GM21381 (cell line): ENCODE results near the gene GRK6.

ENCODE experiments used
- ATAC-seq: cut with Tn5 transposase; IDR thresholded peaks from one replicate; pipeline ENCODE4 v1.9.1; 2021; ENCODE audit warnings: mild to moderate bottlenecking, moderate library complexity; ENCODE audit not compliant: unreplicated experiment

The GRK6 gene

GRCh38 chr5:177426566-177427210 is at the start of gene GRK6:
Gene GRK6, plus strand, starts transcription at chr5:177426676. Its CDS starts 170 bp downstream, at chr5:177426846.
- peak; percentile 7 for ATAC-seq

- no peak for ATAC-seq
Measured at GRCh38 chr5:177377851-177378776, 48.4 kb upstream of the GRK6 start.

- peak; percentile 52 for ATAC-seq
Measured at GRCh38 chr5:177378884-177379883, 47.3 kb upstream of the GRK6 start.

GRCh38 chr5:177380805-177381126 is 45.7 kb upstream of the GRK6 start:
- no peak for ATAC-seq

GRCh38 chr5:177382423-177383029 is 44.0 kb upstream of the GRK6 start:
- no peak for ATAC-seq

GRCh38 chr5:177383181-177383580 is 43.3 kb upstream of the GRK6 start:
- no peak for ATAC-seq

GRCh38 chr5:177384134-177384533 is 42.3 kb upstream of the GRK6 start, which contains the start of gene SLC34A1:
Gene SLC34A1, plus strand, starts transcription at chr5:177384434. Its CDS starts 1,308 bp downstream, at chr5:177385742.
- ATAC-seq, result no peak

GRCh38 chr5:177385720-177386119 is 40.8 kb upstream of the GRK6 start:
- ATAC-seq, result no peak

- ATAC-seq, result no peak
Measured at GRCh38 chr5:177386542-177386941, 39.9 kb upstream of the GRK6 start.

- ATAC-seq, result no peak
Measured at GRCh38 chr5:177387405-177387804, 39.1 kb upstream of the GRK6 start.

- ATAC-seq, result no peak
Measured at GRCh38 chr5:177388521-177389052, 37.9 kb upstream of the GRK6 start.

GRCh38 chr5:177389241-177390169 is 37.0 kb upstream of the GRK6 start:
- peak; percentile 53 for ATAC-seq

GRCh38 chr5:177390363-177391300 is 35.8 kb upstream of the GRK6 start:
- peak; percentile 34 for ATAC-seq

GRCh38 chr5:177392765-177393164 is 33.7 kb upstream of the GRK6 start:
- ATAC-seq, result no peak

GRCh38 chr5:177393206-177393765 is 33.2 kb upstream of the GRK6 start:
- no peak for ATAC-seq

GRCh38 chr5:177393990-177394389 is 32.5 kb upstream of the GRK6 start:
- no peak for ATAC-seq

- ATAC-seq, result no peak
Measured at GRCh38 chr5:177396078-177396477, 30.4 kb upstream of the GRK6 start.

- no peak for ATAC-seq
Measured at GRCh38 chr5:177396807-177397206, 29.7 kb upstream of the GRK6 start.
